Gastroesophageal sphincter (tissue), 3 donors: ENCODE results near the gene KIF16B.

ENCODE experiments used
- POLR2A ChIP-seq, 2 donors: fragments of 450-650 bp; IDR thresholded peaks; one replicate each; pipeline ENCODE4 v1.6.1; 2017; ENCODE audit warnings: antibody characterized with exemption in 2 of 2, mild to moderate bottlenecking in 2 of 2, moderate library complexity in 1 of 2
- POLR2AphosphoS5 ChIP-seq: sonication (generic); formaldehyde crosslinking; IDR thresholded peaks from one replicate; pipeline ENCODE4 v1.6.1; 2017; ENCODE audit warnings: antibody characterized with exemption
- TF ChIP-seq, protein P1 (sequence below), 4 experiments: fragments of 200-600 bp in 2 of 4; fragments of 450-650 bp in 2 of 4; sonication (generic) in 1 of 4; IDR thresholded peaks; one replicate each; pipeline ENCODE4 v1.5.1; 2017 to 2019; ENCODE audit warnings: antibody characterized with exemption in 4 of 4, mild to moderate bottlenecking in 2 of 4, moderate library complexity in 2 of 4

GRCh38 chr20:16589623-16590022 is 16.4 kb upstream of the KIF16B start:
- TF ChIP-seq POLR2A (IDR thresholded peaks at IDR 0.05) (no peak), POLR2AphosphoS5 (no peak)
- TF ChIP-seq, protein P1, sequence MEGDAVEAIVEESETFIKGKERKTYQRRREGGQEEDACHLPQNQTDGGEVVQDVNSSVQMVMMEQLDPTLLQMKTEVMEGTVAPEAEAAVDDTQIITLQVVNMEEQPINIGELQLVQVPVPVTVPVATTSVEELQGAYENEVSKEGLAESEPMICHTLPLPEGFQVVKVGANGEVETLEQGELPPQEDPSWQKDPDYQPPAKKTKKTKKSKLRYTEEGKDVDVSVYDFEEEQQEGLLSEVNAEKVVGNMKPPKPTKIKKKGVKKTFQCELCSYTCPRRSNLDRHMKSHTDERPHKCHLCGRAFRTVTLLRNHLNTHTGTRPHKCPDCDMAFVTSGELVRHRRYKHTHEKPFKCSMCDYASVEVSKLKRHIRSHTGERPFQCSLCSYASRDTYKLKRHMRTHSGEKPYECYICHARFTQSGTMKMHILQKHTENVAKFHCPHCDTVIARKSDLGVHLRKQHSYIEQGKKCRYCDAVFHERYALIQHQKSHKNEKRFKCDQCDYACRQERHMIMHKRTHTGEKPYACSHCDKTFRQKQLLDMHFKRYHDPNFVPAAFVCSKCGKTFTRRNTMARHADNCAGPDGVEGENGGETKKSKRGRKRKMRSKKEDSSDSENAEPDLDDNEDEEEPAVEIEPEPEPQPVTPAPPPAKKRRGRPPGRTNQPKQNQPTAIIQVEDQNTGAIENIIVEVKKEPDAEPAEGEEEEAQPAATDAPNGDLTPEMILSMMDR (IDR thresholded peaks at IDR 0.05), result no peak
